Uterus (tissue), 2 donors: ENCODE results near the gene DPH5.

Source experiments
- POLR2A ChIP-seq, 2 donors: fragments of 450-650 bp; IDR thresholded peaks; one replicate each; pipeline ENCODE4 v1.6.1; 2016; ENCODE audit warnings: antibody characterized with exemption in 2 of 2, mild to moderate bottlenecking in 1 of 2, moderate library complexity in 1 of 2
- TF ChIP-seq, protein P1 (sequence below), 4 experiments: fragments of 200-600 bp in 2 of 4; fragments of 450-650 bp in 2 of 4; sonication (generic) in 2 of 4; IDR thresholded peaks; one replicate each; pipeline ENCODE4 v1.5.1; 2016 to 2019; ENCODE audit warnings: antibody characterized with exemption in 4 of 4, mild to moderate bottlenecking in 2 of 4, moderate library complexity in 1 of 4

DNA sequence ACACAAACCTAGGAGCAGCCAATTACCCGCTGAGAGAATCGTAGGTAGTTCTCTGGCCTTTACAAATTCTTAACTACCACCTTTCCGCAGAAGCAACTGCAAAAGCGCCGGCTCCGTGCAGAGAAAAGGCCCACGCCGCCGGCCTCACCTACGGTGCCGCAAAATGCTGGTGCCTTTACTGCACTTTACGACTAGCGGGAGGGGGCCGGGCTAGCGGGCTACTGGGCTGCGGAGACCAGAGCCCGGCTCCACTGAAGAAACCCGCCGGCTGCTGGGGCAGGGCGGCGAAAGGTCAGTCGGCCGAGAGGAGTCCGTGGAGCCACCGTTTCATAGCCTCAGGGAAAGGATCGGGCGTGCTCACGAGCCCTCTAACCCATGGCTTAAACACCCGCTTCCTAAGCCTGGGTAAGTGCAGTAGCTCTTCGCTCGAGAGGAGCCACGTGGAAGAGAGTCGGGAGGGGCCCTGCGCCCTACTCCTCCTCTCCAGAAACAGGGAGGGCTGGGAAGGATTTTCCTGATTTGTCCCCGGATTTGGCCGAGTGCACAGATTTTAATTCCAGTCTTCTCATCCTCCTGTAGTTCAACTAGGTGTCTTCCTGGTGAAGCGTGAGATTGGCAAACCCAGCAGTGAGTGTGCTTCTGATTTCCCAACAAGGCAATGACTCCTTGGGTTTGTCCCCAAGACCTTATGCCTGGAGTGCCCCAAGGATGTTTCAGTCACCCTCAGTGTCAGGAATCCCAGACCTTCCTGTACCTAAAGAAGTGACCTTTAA is at the start of gene DPH5:
- TF ChIP-seq, protein P1, sequence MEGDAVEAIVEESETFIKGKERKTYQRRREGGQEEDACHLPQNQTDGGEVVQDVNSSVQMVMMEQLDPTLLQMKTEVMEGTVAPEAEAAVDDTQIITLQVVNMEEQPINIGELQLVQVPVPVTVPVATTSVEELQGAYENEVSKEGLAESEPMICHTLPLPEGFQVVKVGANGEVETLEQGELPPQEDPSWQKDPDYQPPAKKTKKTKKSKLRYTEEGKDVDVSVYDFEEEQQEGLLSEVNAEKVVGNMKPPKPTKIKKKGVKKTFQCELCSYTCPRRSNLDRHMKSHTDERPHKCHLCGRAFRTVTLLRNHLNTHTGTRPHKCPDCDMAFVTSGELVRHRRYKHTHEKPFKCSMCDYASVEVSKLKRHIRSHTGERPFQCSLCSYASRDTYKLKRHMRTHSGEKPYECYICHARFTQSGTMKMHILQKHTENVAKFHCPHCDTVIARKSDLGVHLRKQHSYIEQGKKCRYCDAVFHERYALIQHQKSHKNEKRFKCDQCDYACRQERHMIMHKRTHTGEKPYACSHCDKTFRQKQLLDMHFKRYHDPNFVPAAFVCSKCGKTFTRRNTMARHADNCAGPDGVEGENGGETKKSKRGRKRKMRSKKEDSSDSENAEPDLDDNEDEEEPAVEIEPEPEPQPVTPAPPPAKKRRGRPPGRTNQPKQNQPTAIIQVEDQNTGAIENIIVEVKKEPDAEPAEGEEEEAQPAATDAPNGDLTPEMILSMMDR (IDR thresholded peaks at IDR 0.05): no peak
- TF ChIP-seq POLR2A (IDR thresholded peaks at IDR 0.05): peak; percentile 35 to 38
